ENCODE results near the gene PAQR3. TPM values are rescaled to one million over a fixed set of nuclear protein-coding genes. Genes with fewer than 3 reads are reported as not detected.

The PAQR3 gene
- 57.1 TPM for total RNA-seq

GRCh38 chr4:78938868-78939666 lies at the start of gene PAQR3:
TSS of gene PAQR3 (minus strand) at chr4:78939438. CDS start at chr4:78939224, 214 bp downstream.
- FAIRE-seq (no peak), DNase-seq (ENCODE audit: low spot score in 2 of 2) (peak; percentile 90 to 95)

GRCh38 chr4:78987683-78988082 lies 48.4 kb upstream of the PAQR3 start:
- no peak for DNase-seq (ENCODE audit: low spot score in 2 of 2)
- no peak for FAIRE-seq

- DNase-seq (ENCODE audit: low spot score in 2 of 2) (no peak), FAIRE-seq (no peak)
Observed at GRCh38 chr4:78984593-78984992, 45.4 kb upstream of the PAQR3 start.

GRCh38 chr4:78975865-78976264 lies 36.6 kb upstream of the PAQR3 start:
- FAIRE-seq = no peak

DNA sequence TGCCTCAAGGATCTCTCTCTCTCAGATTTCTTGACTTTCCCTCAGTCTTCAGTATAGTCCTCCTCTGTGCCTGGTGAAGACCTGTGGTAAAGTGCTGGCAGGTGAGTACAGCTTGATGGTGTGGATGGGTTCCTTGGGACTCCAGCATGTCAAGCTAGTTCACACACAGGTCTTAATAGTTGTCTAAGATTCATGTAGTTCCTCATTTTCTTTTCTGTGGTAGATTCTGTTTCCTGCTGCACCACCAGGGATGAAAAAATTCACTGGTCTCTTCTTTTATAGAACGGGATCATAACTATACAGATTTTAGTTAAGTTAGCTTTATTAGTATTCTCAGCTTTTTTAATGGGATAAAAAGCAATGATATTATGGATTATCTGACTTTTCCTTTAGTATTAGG lies 32.5 kb upstream of the PAQR3 start:
- no peak for FAIRE-seq

More at GRCh38 chr4:78975865-78976264, 36.6 kb upstream of the PAQR3 start:
- DNase-seq (ENCODE audit: low spot score in 2 of 2) = no peak

DNA sequence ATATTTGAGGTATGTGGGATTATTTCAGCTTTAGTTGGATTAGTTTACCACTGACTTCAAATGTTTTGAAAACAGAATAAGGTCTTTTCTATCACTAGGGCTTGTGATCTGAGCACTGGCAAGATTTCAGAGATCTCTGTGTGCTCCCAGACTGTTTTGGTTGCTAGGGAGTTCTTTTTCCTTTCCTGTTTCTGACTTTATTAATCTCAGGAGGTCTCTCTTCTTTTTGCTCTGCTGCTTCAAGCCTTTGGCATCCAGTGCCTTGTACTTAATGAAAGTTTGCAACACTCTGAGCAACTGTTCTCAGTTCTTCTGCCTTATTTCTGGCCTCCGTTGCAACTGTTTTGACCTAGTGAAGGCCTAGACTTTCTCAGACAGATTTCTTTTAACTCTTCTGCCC lies 32.1 kb upstream of the PAQR3 start:
- no peak for DNase-seq (ENCODE audit: low spot score in 2 of 2)
- FAIRE-seq = no peak

More for the DNA sequence above, 32.5 kb upstream of the PAQR3 start:
- no peak for DNase-seq (ENCODE audit: low spot score in 2 of 2)

DNA sequence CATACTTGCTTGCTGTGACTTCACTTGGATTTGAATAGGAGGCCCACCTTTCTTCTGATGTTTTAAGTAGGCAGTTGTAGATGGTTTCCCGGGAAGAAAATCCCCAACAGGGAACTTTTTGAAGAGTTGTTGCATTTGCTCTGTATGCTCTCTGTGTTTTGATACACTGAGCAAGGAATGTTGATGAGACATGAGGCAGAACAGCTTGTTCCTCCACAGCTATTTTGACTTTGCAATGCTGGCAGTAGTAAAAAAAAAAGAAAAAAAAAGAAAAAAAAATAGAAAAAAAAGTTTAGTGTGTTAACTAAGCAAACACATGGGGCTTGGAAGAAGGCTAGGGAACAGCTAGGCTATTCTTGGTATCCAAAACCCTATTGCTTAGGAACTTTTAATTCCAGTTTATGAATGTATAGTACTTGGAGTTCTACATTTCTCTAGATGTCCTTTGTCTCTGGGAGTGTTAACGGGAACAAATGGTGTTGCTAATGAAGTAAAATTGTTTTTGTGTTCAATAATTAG lies 23.4 kb upstream of the PAQR3 start:
- FAIRE-seq (no peak), DNase-seq (ENCODE audit: low spot score in 2 of 2) (no peak)

DNA sequence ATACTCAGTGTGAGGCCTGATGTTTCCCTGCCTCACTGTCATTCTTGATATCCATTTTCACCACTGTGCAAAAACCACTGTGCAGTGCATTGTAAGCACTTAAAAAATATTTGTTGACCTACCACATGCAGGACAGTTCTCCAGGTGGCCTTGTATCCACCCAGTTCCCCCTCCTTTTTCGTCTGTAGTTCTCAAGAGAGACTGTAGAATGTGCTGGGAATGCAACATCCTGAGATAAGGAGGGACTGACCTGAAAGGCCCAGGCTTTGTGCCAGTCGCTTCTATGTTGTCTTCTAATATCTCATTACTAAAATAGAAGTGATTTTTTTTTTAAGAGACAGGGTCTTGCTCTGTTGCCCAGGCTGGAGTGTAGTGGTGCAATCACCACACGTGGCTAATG lies 21.7 kb upstream of the PAQR3 start:
- no peak for DNase-seq (ENCODE audit: low spot score in 2 of 2)
- no peak for FAIRE-seq

DNA sequence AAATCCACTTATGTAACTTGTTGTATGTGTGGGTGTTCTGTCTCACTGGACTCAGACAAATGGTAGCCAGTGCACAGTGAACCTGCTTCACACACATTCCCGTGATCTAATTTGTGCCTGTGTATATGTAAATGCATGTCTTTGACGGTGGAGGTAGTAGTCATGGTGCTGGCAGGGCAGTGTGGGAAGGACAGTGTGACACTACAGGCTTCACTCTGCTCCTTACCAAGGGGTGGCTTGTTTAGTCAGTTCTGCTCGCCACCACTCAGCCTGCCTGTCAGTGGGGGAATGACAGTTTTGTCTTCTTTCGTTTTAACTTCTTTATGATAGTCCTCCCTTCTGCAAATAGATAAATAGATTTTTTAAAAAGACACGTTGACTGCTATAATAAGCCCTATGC lies 17.7 kb upstream of the PAQR3 start:
- FAIRE-seq (no peak), DNase-seq (ENCODE audit: low spot score in 2 of 2) (no peak)

DNA sequence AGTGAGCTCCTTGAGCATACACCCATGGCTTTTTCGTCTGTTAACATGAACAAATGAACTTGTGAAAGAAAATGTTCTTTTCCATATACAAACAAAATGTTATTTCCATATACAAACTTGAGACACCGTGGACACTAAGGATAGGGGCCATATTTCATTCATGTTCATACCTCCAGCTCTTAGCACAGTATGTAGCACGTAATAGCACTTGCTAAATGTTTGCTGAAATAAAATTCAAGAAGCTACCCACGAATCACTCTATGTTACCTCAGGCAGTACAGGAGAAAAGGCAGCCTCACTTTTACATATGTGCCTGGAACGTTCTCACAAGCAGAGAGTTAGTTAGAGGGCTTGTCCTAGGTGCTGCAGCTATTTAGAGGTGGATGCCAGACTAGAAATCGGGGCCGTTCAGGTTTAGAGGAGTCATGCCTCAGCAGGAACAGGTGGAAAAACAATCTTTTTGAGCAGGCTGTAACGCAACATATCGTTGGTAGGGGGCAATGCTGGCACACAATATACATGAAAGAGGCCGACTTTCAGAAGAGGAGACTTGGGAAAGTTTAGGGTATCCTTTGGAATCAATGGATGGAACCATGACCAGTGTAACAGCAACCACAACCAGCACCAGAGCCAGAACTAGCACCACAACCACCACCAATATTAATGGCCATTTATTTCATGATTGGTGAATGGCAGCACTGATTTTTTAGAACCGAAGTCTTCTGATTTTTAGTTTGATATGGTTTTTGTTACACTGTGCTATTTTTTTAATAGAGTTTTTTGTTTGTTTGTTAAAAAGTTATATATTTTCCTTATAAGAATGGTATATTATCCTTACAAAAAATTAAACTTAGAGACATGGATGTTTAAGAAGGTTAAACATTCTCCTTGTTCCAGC lies 14.8 kb upstream of the PAQR3 start:
- no peak for FAIRE-seq
- no peak for DNase-seq (ENCODE audit: low spot score in 2 of 2)

GRCh38 chr4:78953231-78953630 lies 14.0 kb upstream of the PAQR3 start:
- FAIRE-seq (no peak), DNase-seq (ENCODE audit: low spot score in 2 of 2) (no peak)

DNA sequence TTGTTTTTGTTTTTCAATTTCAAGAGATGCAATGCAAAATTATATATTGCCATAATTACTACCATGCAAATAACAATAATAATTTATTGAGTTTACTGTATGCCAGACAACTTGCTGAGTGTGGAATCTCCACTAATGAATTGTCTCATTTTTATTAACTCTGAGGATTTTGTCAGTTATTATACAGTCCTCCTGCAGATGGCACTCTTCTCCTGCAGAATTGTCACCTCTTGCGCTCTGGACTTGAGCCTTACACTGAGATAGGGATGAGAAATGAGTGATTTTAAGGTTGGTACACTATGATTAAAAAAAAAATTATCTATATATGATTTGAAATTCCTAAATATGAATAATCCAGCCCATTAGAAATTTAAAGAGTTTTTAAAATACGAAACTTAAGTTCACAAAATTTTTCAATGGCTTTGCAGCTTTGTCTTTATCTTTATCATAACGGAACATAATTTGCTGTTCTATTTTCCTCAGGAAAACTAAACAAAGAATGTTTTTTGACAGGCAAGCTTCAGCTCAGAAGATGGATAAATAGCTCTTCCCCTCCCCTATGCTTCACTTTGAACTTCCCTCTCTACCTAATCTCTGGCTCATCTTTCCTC lies 12.7 kb upstream of the PAQR3 start:
- peak; percentile 97 for FAIRE-seq
- peak in 1 of 2 donors; percentile 26 for DNase-seq (ENCODE audit: low spot score in 2 of 2)

- DNase-seq (ENCODE audit: low spot score in 2 of 2) = no peak
- no peak for FAIRE-seq
Observed at GRCh38 chr4:78949735-78950134, 10.5 kb upstream of the PAQR3 start.

GRCh38 chr4:78945651-78946179 lies 6.5 kb upstream of the PAQR3 start:
- no peak for DNase-seq (ENCODE audit: low spot score in 2 of 2)
- no peak for FAIRE-seq

- no peak for FAIRE-seq
- DNase-seq (ENCODE audit: low spot score in 2 of 2) = no peak
Observed at GRCh38 chr4:78944381-78944780, 5.1 kb upstream of the PAQR3 start.

- FAIRE-seq (no peak), DNase-seq (ENCODE audit: low spot score in 2 of 2) (no peak)
Observed at GRCh38 chr4:78940752-78941151, 1.5 kb upstream of the PAQR3 start.

- FAIRE-seq (no peak), DNase-seq (ENCODE audit: low spot score in 2 of 2) (peak in 1 of 2 donors; percentile 3)
Observed at GRCh38 chr4:78939667-78940008, 400 bp upstream of the PAQR3 start.

GRCh38 chr4:78938474-78938867 lies 767 bp downstream of the PAQR3 start:
- FAIRE-seq (no peak), DNase-seq (ENCODE audit: low spot score in 2 of 2) (no peak)

DNA sequence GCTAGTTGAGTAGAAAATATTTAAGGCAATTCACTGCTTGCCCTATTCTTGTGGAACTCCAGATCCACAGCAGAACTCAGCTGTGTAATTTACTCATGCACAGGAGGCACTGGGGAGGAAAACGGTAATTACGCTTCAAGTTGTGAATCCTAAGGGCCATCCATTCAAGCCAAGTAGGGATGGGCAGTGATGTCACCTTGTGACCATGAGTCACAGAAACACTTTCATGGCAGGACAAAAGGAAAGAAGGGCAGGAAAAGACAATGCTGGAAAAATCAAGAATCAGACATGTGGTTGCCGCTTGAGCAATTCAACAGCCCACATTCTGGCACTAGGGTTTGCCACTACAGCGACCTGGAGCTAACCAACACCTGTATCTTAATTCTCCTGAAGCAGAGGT lies 1.4 kb downstream of the PAQR3 start:
- FAIRE-seq (no peak), DNase-seq (ENCODE audit: low spot score in 2 of 2) (no peak)

DNA sequence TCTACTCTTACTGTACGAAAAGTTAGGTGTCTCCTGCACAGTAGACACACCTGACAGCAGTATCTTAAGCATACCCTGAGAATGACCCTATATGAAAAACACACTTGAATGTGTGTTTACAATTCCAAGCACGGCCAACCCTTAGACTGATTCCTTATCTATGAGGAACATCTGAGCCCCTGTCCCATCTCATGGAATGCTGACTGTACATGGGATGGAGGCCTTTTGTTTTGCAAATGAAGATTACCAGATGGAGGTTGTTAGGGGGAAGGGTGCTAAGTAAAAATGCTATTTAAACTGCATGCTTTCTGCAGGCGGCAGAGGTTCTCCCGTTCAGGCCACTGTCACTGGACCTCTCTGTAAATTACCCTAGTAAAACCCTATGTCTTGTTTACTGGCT lies 2.2 kb downstream of the PAQR3 start:
- no peak for DNase-seq (ENCODE audit: low spot score in 2 of 2)
- FAIRE-seq = no peak

All from frontal cortex (tissue), 4 donors.